Stimulated activated naive CD8-positive, alpha-beta T cell treated with anti-CD3 and anti-CD28 coated beads, Interleukin-15, amount 100 ng/mL, for 72 hours (primary cell): Measurements from ENCODE around the gene SPRYD3.
"Not testable (repeated sequence)": the region's sequence is repeated elsewhere in the genome, so short reads cannot be mapped to it uniquely, and the experiment has no call there.

Source experiments
- ATAC-seq: fragments of 150-1000 bp; cut with Tn5 transposase; 2 replicates; pipeline ENCODE4 v1.10.0; 2021; ENCODE audit warnings: mild to moderate bottlenecking, moderate library complexity
- DNase-seq, 2 donors: peaks; one replicate each; pipeline ENCODE4 v3.0.0; 2021 to 2022
- H3K27ac Mint-ChIP-seq, 2 donors: one replicate each; pipeline ENCODE4 v1.8.0; 2022; ENCODE audit warnings: mild to moderate bottlenecking in 2 of 2, mixed read lengths in 2 of 2, moderate library complexity in 2 of 2
- H3K27me3 Mint-ChIP-seq: one replicate; pipeline ENCODE4 v1.8.0; 2022; ENCODE audit warnings: mixed read lengths
- H3K4me1 Mint-ChIP-seq: one replicate; pipeline ENCODE4 v1.8.0; 2022; ENCODE audit warnings: mild to moderate bottlenecking, mixed read lengths
- H3K4me3 Mint-ChIP-seq, 2 donors: one replicate each; pipeline ENCODE4 v1.8.0; 2022; ENCODE audit warnings: mild to moderate bottlenecking in 2 of 2, mixed read lengths in 2 of 2, moderate library complexity in 1 of 2
- H3K9me3 Mint-ChIP-seq, 2 donors: one replicate each; pipeline ENCODE4 v1.8.0; 2022; ENCODE audit warnings: mixed read lengths in 2 of 2

Gene SPRYD3

GRCh38 chr12:53079226-53080117 is at the start of gene SPRYD3:
SPRYD3 (minus strand) TSS chr12:53079390; CDS start chr12:53079333, 57 bp downstream.
- DNase-seq: peak; percentile 98
- Mint-ChIP-seq H3K27me3 (no peaks in the 10 kb centered on the region), H3K27ac (peak within 1 kb of the TSS; percentile 97 to 99), H3K4me1 (peaks cover 44% of the 10 kb centered on the region), H3K9me3 (no peaks in the 10 kb centered on the region), H3K4me3 (peak within 1 kb of the TSS; percentile 83 to 97)
- peak; percentile 98 for ATAC-seq

GRCh38 chr12:53127169-53127568 is 48.0 kb upstream of the SPRYD3 start:
- H3K27ac Mint-ChIP-seq: no peak overlapping the region
- H3K27me3 Mint-ChIP-seq: no peaks in the 10 kb centered on the region

GRCh38 chr12:53124352-53124723 is 45.1 kb upstream of the SPRYD3 start:
- Mint-ChIP-seq H3K4me1 (no peaks in the 10 kb centered on the region), H3K9me3 (no peaks in the 10 kb centered on the region), H3K27me3 (no peaks in the 10 kb centered on the region), H3K4me3 (no peak overlapping the region), H3K27ac (no peak overlapping the region)
- no peak for DNase-seq
- ATAC-seq: no peak

More at GRCh38 chr12:53127169-53127568, 48.0 kb upstream of the SPRYD3 start:
- H3K9me3 Mint-ChIP-seq: no peaks in the 10 kb centered on the region
- H3K4me1 Mint-ChIP-seq: no peaks in the 10 kb centered on the region
- no peak overlapping the region for H3K4me3 Mint-ChIP-seq
- DNase-seq (no peak), ATAC-seq (no peak)

GRCh38 chr12:53123578-53124351 is 44.6 kb upstream of the SPRYD3 start:
- ATAC-seq (no peak), DNase-seq (no peak)
- H3K4me3 Mint-ChIP-seq: no peak overlapping the region
- no peak overlapping the region for H3K27ac Mint-ChIP-seq
- H3K9me3 Mint-ChIP-seq: no peaks in the 10 kb centered on the region
- H3K27me3 Mint-ChIP-seq: no peaks in the 10 kb centered on the region
- H3K4me1 Mint-ChIP-seq: no peaks in the 10 kb centered on the region

- Mint-ChIP-seq H3K4me1 (no peaks in the 10 kb centered on the region), H3K27me3 (no peaks in the 10 kb centered on the region), H3K9me3 (no peaks in the 10 kb centered on the region), H3K27ac (peak overlapping the region in 1 of 2 donors; percentile 77), H3K4me3 (no peak overlapping the region)
- ATAC-seq (no peak), DNase-seq (no peak)
Observed at GRCh38 chr12:53122961-53123468, 43.8 kb upstream of the SPRYD3 start.

GRCh38 chr12:53120685-53121525 is 41.7 kb upstream of the SPRYD3 start:
- ATAC-seq (no peak), DNase-seq (no peak)
- H3K9me3 Mint-ChIP-seq: no peaks in the 10 kb centered on the region
- H3K4me3 Mint-ChIP-seq: no peak overlapping the region
- H3K27ac Mint-ChIP-seq: no peak overlapping the region
- no peaks in the 10 kb centered on the region for H3K4me1 Mint-ChIP-seq
- H3K27me3 Mint-ChIP-seq: no peaks in the 10 kb centered on the region

- no peaks in the 10 kb centered on the region for H3K4me1 Mint-ChIP-seq
- no peak overlapping the region for H3K27ac Mint-ChIP-seq
- no peak overlapping the region for H3K4me3 Mint-ChIP-seq
- no peak for ATAC-seq
- DNase-seq: no peak
- no peaks in the 10 kb centered on the region for H3K9me3 Mint-ChIP-seq
- H3K27me3 Mint-ChIP-seq: no peaks in the 10 kb centered on the region
Observed at GRCh38 chr12:53118751-53119300, 39.6 kb upstream of the SPRYD3 start.

GRCh38 chr12:53115891-53116648 is 36.9 kb upstream of the SPRYD3 start:
- DNase-seq (no peak), ATAC-seq (no peak)
- H3K27ac Mint-ChIP-seq: peak overlapping the region; percentile 27 to 39
- no peaks in the 10 kb centered on the region for H3K9me3 Mint-ChIP-seq
- H3K4me3 Mint-ChIP-seq: no peak overlapping the region
- no peaks in the 10 kb centered on the region for H3K4me1 Mint-ChIP-seq
- H3K27me3 Mint-ChIP-seq: no peaks in the 10 kb centered on the region

- H3K27me3 Mint-ChIP-seq: no peaks in the 10 kb centered on the region
- ATAC-seq (no peak), DNase-seq (no peak)
- no peaks in the 10 kb centered on the region for H3K4me1 Mint-ChIP-seq
- H3K9me3 Mint-ChIP-seq: no peaks in the 10 kb centered on the region
- H3K27ac Mint-ChIP-seq: no peak overlapping the region
- H3K4me3 Mint-ChIP-seq: no peak overlapping the region
Observed at GRCh38 chr12:53115112-53115890, 36.1 kb upstream of the SPRYD3 start.

GRCh38 chr12:53113951-53114350 is 34.8 kb upstream of the SPRYD3 start:
- no peak for DNase-seq
- no peak for ATAC-seq
- Mint-ChIP-seq H3K27me3 (no peaks in the 10 kb centered on the region), H3K9me3 (no peaks in the 10 kb centered on the region), H3K4me1 (no peaks in the 10 kb centered on the region), H3K27ac (no peak overlapping the region), H3K4me3 (no peak overlapping the region)

GRCh38 chr12:53113136-53113705 is 34.0 kb upstream of the SPRYD3 start:
- Mint-ChIP-seq H3K4me1 (no peaks in the 10 kb centered on the region), H3K4me3 (no peak overlapping the region), H3K27me3 (no peaks in the 10 kb centered on the region), H3K27ac (no peak overlapping the region), H3K9me3 (no peaks in the 10 kb centered on the region)
- ATAC-seq: no peak
- no peak for DNase-seq

- H3K4me3 Mint-ChIP-seq, ATAC-seq, DNase-seq, H3K4me1 Mint-ChIP-seq, H3K9me3 Mint-ChIP-seq, H3K27ac Mint-ChIP-seq, H3K27me3 Mint-ChIP-seq: not testable (repeated sequence)
Observed at GRCh38 chr12:53112431-53112830, 33.2 kb upstream of the SPRYD3 start.

GRCh38 chr12:53107122-53107521 is 27.9 kb upstream of the SPRYD3 start:
- H3K9me3 Mint-ChIP-seq: no peaks in the 10 kb centered on the region
- H3K4me3 Mint-ChIP-seq: no peak overlapping the region
- ATAC-seq (no peak), DNase-seq (no peak)
- H3K27me3 Mint-ChIP-seq: no peaks in the 10 kb centered on the region
- peaks cover 39% of the 10 kb centered on the region for H3K4me1 Mint-ChIP-seq
- no peak overlapping the region for H3K27ac Mint-ChIP-seq
